HG02623 (cell line): Measurements from ENCODE around the gene CLCN7.
"Not testable (repeated sequence)": the region's sequence is repeated elsewhere in the genome, so short reads cannot be mapped to it uniquely, and the experiment has no call there.

Experiments
- ATAC-seq: cut with Tn5 transposase; IDR thresholded peaks from one replicate; pipeline ENCODE4 v1.9.1; 2021; ENCODE audit warnings: moderate library complexity; ENCODE audit not compliant: unreplicated experiment

Gene CLCN7

GRCh38 chr16:1488054-1488601 is 13.3 kb upstream of the CLCN7 start:
- no peak for ATAC-seq

DNA sequence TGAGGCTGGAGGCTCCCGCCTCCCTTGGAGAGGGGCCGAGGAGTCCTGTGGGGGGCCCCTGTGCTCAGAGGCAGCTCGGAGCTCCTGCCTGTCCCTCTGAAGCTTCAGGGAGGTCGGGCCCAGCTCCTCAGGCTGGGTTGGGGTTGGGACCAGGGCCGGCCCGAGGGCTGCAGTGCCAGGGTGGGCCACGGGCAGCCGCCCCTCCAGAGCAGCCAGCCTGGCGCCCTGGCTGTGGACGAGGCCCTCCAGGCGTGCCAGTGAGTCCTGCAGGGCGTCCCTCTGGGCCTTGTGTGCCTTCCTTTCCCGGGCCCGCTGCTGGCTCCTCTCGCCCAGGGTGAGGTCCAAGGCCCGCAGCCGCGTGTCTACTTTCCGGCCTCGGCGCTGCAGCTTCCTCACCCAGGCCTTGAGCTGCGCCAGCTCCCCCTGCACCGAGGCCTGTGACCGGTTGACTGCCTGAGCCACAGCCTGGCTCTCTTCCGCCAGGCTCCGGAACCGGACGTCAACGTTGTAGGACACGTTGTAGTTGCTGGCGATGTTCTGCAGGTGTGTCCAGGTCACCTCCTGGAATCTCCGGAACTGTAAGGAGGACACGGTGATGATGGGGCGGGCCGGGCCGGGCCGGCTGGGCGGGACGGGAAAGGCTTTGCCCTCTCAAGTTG is 12.7 kb upstream of the CLCN7 start:
- ATAC-seq, result no peak

DNA sequence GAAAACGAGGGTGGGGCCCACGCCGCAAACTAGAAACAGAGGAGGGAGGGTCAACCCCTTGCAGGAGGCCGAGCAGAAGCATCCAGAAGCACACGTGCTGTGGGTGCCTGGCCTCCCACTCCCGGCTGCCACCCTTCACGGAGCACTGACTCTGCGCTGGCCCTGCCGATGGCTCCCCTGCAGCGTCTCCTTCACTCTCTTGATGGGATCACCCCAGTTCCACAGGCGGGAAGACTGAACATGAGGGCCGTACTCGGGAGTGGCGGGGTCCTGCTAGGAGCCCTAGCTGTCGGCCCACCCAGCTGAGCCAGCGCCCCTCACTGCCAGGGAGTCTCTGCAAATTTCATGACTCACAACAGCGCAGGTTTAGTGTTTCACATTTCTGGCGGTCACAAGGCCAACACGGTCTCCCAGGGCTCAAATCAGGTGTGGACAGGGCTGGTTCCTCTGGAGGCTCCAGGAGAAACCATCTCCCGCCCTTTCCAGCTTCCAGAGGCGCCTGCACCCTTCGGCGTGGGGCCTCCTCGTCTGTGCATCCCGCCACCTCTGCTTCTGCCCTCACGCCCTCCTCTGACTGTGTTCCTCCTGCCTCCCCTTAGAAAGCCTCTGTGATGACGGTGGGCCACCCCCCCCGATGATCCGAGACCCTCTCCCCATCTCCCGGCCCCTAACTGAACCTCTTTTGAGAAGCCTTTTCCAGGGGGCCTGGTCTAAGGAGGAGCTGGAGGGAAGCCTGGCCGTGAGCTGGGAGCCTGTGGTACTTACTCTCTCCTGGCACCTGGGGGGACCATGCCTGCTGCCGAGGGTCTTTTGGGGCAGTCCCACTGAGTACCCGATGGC is 11.9 kb upstream of the CLCN7 start:
- ATAC-seq, result no peak

- ATAC-seq, result no peak
Measured at GRCh38 chr16:1485847-1486496, 11.1 kb upstream of the CLCN7 start.

GRCh38 chr16:1481906-1482835 is 7.3 kb upstream of the CLCN7 start:
- no peak for ATAC-seq

DNA sequence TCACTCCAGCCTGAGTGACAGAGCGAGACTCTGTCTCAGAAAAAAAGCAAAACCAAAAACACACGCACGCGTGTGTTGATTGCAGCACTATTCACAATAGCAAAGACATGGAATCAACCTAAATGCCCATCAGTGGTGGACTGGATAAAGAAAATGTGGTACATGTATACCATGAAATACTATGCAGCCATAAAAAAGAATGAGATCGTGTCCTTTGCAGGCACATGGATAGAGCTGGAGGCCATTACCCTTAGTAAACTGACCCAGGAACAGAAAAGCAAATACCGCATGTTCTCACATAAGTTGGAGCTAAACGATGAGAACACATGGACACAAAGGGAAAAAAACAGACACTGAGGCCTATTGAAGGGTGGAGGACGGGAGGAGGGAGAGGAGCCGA is 4.1 kb upstream of the CLCN7 start:
- ATAC-seq, result not testable (repeated sequence)

GRCh38 chr16:1477033-1477432 is 2.2 kb upstream of the CLCN7 start:
- ATAC-seq, result no peak

DNA sequence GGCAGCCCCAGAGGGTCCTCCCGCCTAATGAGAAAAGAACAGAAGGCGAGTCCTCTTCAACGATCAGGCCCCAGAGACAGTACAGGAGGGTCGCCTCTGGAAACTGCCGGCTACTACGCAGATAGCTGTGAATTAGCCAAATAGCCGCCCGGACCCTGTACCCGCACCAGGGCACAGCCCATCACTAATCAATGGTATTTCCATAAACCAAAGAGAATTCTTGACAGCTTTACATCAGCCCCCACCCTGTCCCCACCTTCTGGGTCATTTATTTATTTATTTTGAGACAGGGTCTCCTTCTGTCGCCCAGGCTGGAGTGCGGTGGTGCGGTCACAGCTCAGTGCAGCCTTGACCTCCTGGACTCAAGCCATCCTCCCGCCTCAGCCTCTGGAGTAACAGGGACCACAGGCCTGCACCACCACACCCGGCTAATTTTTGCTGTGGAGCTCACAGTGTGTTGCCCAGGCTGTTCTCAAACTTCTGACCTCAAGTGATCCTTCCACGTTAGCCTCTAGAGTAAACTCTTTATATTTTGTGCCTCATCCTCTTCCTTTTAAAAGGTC is 805 bp upstream of the CLCN7 start:
- ATAC-seq, result peak; percentile 8

- ATAC-seq, result peak; percentile 12
Measured at GRCh38 chr16:1474082-1474795, 589 bp downstream of the CLCN7 start.

DNA sequence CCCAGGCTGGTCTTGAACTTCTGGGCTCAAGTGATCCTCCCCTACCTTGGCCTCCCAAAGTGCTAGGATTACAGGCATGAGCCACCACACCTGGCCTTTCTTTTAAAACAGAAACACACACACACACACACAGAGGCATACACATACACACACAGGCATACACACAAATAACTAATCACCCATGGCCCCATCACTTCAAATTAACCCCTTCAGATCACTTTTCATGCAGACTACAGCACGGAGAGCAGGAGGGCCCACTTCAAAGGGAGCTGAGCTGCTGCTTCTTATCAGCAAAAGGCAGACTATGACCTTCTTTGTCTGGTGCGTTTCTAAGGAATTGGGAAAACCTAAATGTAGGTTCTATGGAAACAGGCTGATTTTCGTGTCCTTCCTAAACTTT is 1.9 kb downstream of the CLCN7 start:
- no peak for ATAC-seq

DNA sequence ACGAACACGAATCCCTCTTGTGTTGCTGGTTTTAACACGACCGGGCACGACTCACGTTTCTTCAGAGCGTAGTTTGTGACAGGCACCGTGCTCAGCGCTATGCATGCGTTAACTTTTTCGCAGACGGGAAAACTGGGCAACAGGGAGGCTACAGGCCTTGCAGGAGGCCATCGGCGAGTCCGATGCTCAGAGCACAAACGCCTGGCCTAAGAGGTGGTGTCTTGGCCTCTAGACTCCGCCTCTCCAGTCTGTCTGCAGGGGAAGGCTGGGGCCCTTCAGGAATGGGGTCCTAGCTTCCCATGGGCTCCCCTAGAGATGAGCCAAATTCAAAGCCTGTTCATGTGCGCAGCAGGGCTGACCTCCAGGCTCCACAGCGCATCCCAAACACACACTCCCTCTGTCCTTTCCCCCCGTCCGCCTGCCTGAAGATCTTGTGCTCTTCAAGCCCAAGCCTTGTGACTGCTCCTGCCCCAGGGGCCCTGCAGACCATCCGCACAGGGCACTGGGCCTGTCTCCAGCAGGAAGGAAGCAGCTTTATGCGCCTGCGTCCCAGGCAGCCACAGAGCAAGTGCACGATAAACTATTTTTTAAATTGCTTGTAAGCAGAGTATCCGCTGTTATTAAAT is 3.1 kb downstream of the CLCN7 start:
- no peak for ATAC-seq

GRCh38 chr16:1470481-1471251 is 4.2 kb downstream of the CLCN7 start:
- no peak for ATAC-seq

- no peak for ATAC-seq
Measured at GRCh38 chr16:1469693-1470201, 5.1 kb downstream of the CLCN7 start.

- ATAC-seq, result not testable (repeated sequence)
Measured at GRCh38 chr16:1469141-1469540, 5.7 kb downstream of the CLCN7 start.

GRCh38 chr16:1468426-1468810 is 6.4 kb downstream of the CLCN7 start:
- ATAC-seq, result no peak

GRCh38 chr16:1466968-1467521 is 7.8 kb downstream of the CLCN7 start:
- ATAC-seq, result no peak

DNA sequence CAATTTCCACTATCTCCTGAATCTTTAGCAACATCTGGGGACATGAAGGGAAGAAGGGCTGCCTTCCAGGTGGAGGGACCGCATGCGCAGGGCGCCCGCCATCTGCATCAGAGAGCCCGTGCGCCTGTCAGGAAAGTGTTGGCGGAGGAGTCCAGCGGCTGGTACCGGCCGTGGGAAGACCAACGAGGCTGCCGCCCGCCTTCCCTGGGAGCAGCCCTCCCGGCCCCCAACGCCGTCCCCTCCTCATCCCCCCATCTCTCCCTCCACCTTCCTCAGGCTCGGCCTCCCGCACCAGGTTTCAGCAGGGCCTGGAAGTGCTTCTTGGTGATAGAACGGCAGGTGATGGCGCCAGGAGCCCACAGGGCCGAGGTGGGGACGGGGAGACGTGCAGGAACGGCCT is 8.8 kb downstream of the CLCN7 start:
- ATAC-seq, result no peak

GRCh38 chr16:1465567-1465915 is 9.3 kb downstream of the CLCN7 start:
- ATAC-seq, result no peak
